Lung (tissue), 12 donors: ENCODE results near the gene CARD6. TPM values are rescaled to one million over a fixed set of nuclear protein-coding genes. Genes with fewer than 3 reads are reported as not detected.

Source experiments
- ATAC-seq: fragments of 200-7000 bp; cut with Tn5 transposase; one replicate; pipeline ENCODE4 v1.9.1; 2020; ENCODE audit warnings: moderate number of reproducible peaks; ENCODE audit not compliant: insufficient read depth, low FRiP score
- DNase-seq, 3 donors: peaks; one replicate each; pipeline ENCODE4 v3.0.0-alpha.2; 2013 to 2017
- H3K27ac ChIP-seq, 2 donors: one replicate each; pipeline ENCODE4 v1.5.1; 2013; ENCODE audit warnings: mild to moderate bottlenecking in 2 of 2, moderate library complexity in 2 of 2, control low read depth in 1 of 2, inconsistent platforms in 1 of 2, low read depth in 1 of 2, low read length in 1 of 2
- H3K27me3 ChIP-seq, 3 donors: one replicate each; pipeline ENCODE4 v1.5.1; 2013; ENCODE audit warnings: low read length in 2 of 3; ENCODE audit not compliant: control insufficient read depth in 3 of 3, insufficient read depth in 3 of 3
- H3K36me3 ChIP-seq, 4 donors: one replicate each; pipeline ENCODE4 v1.5.1; 2013; ENCODE audit warnings: low read length in 4 of 4, mild to moderate bottlenecking in 1 of 4, moderate library complexity in 1 of 4; ENCODE audit not compliant: control insufficient read depth in 4 of 4, insufficient read depth in 4 of 4
- H3K4me1 ChIP-seq, 5 donors: one replicate each; pipeline ENCODE4 v1.5.1; 2013; ENCODE audit warnings: low read length in 5 of 5, mild to moderate bottlenecking in 2 of 5, moderate library complexity in 1 of 5; ENCODE audit not compliant: control insufficient read depth in 5 of 5, insufficient read depth in 5 of 5
- H3K4me3 ChIP-seq: one replicate; pipeline ENCODE4 v1.5.1; 2013; ENCODE audit warnings: mild to moderate bottlenecking, control low read depth, moderate library complexity
- H3K9ac ChIP-seq, 2 donors: one replicate each; pipeline ENCODE4 v1.5.1; 2013; ENCODE audit warnings: low read length in 2 of 2, control low read depth in 1 of 2; ENCODE audit not compliant: insufficient read depth in 1 of 2
- H3K9me3 ChIP-seq, 4 donors: one replicate each; pipeline ENCODE4 v1.5.1; 2013; ENCODE audit warnings: low read length in 3 of 4, mild to moderate bottlenecking in 1 of 4, moderate library complexity in 1 of 4; ENCODE audit not compliant: control insufficient read depth in 4 of 4, insufficient read depth in 3 of 4
- CTCF ChIP-seq: IDR thresholded peaks from 2 replicates; pipeline ENCODE4 v1.5.1; 2012; ENCODE audit warnings: mild to moderate bottlenecking; ENCODE audit errors: control extremely low read depth, extremely low read depth
- WGBS, 2 donors: extraction: QIAGEN DNeasy Blood & Tissue Kit; methylation state at CpG; one replicate each; pipeline ENCODE4 v1.1.7; 2013; 5-methylcytosine and 5-hydroxymethylcytosine counted together
- polyA plus RNA-seq, 2 donors: library from polyadenylated mRNA; stranded (reverse); fragments of 200-250 nt; gene quantifications; one replicate each; pipeline ENCODE4 v1.2.1, GENCODE V29; 2013
- total RNA-seq, 2 donors: library from RNA; depleted of rRNA in 1 of 2; stranded (reverse); fragments of >200 nt in 1 of 2; gene quantifications; one replicate each; pipeline ENCODE4 v1.2.1, GENCODE V29; 2014 to 2021
- donor health status: control.
- donor health status: control.
- donor health status: Bipolar disorder and iron deficiency.
- donor health status: healthy.
- donor health status: DM: yes; HTN: yes; CAD: no.

Gene CARD6
- total and polyA plus RNA-seq, 4 donors: 6.2 to 15.9 (median 12.7) TPM

- Histone ChIP-seq H3K9me3 (peaks cover 0 to 2% (median 0%) of the 10 kb centered on the region in 4 donors), H3K9ac (peak overlapping the region; percentile 76 to 92), H3K4me1 (peaks cover 0 to 20% (median 3%) of the 10 kb centered on the region in 5 donors), H3K4me3 (peak overlapping the region; percentile 75), H3K36me3 (peaks cover 0 to 4% (median 0%) of the 10 kb centered on the region in 4 donors), H3K27ac (peak overlapping the region; percentile 85 to 93), H3K27me3 (no peaks in the 10 kb centered on the region)
- no peak for TF ChIP-seq CTCF
- ATAC-seq (no peak), DNase-seq (peak in 1 of 3 donors; percentile 72)
- 3 to 4% methylated on average over 7 of the region's 7 CpGs for WGBS, 2 donors
These were observed 42.4 kb upstream of the CARD6 start for GRCh38 chr5:40798801-40799210.

- Histone ChIP-seq H3K4me1 (peaks cover 0 to 20% (median 3%) of the 10 kb centered on the region in 5 donors), H3K27ac (no peak overlapping the region), H3K36me3 (peaks cover 0 to 4% (median 0%) of the 10 kb centered on the region in 4 donors), H3K27me3 (no peaks in the 10 kb centered on the region), H3K9me3 (peaks cover 0 to 2% (median 0%) of the 10 kb centered on the region in 4 donors), H3K9ac (peak overlapping the region in 1 of 2 donors; percentile 70), H3K4me3 (no peak overlapping the region)
- WGBS, 2 donors: 0 to 43% methylated on average over 1 of the region's 1 CpG
- TF ChIP-seq CTCF: no peak
- peak in 2 of 3 donors; percentile 30 to 39 for DNase-seq
- no peak for ATAC-seq
These were observed 41.9 kb upstream of the CARD6 start for GRCh38 chr5:40799258-40799657.

GRCh38 chr5:40801771-40802562, 39.2 kb upstream of the CARD6 start:
- Histone ChIP-seq H3K27me3 (no peaks in the 10 kb centered on the region), H3K27ac (no peak overlapping the region), H3K4me3 (no peak overlapping the region), H3K9ac (no peak overlapping the region), H3K36me3 (no peaks in the 10 kb centered on the region), H3K9me3 (peaks cover 0 to 2% (median 0%) of the 10 kb centered on the region in 4 donors), H3K4me1 (peaks cover 0 to 12% (median 0%) of the 10 kb centered on the region in 5 donors)
- TF ChIP-seq CTCF: no peak
- no peak for DNase-seq
- 79 to 82% methylated on average over 8 of the region's 8 CpGs for WGBS, 2 donors
- no peak for ATAC-seq
